H9 (cell line): Measurements from ENCODE around the gene DGCR2. TPM values are rescaled to one million over a fixed set of nuclear protein-coding genes. Genes with fewer than 3 reads are reported as not detected.

ENCODE experiments used
- DNase-seq: peaks from one replicate; pipeline ENCODE4 v3.0.0-alpha.2; 2017
- H2AFZ ChIP-seq: one replicate; pipeline ENCODE4 v1.6.1; 2013; ENCODE audit warnings: mild to moderate bottlenecking, low read length, control low read depth, moderate library complexity
- H2AK5ac ChIP-seq: 2 replicates; pipeline ENCODE4 v1.6.1; 2013; ENCODE audit warnings: low read length, control low read depth, mixed read lengths; ENCODE audit not compliant: insufficient read length
- H2BK120ac ChIP-seq: one replicate; pipeline ENCODE4 v1.6.1; 2013; ENCODE audit warnings: low read depth, mild to moderate bottlenecking, low read length, control low read depth, inconsistent platforms; ENCODE audit not compliant: poor library complexity, severe bottlenecking
- H2BK12ac ChIP-seq: 2 replicates; pipeline ENCODE4 v1.6.1; 2013; ENCODE audit warnings: low read length, control low read depth, mixed read lengths, low read depth; ENCODE audit not compliant: insufficient read length
- H2BK15ac ChIP-seq: 2 replicates; pipeline ENCODE4 v1.6.1; 2013; ENCODE audit warnings: low read depth, low read length, control low read depth
- H2BK20ac ChIP-seq: one replicate; pipeline ENCODE4 v1.6.1; 2013; ENCODE audit warnings: low read depth, mild to moderate bottlenecking, low read length, control low read depth, inconsistent platforms; ENCODE audit not compliant: poor library complexity, severe bottlenecking
- H2BK5ac ChIP-seq: 2 replicates; pipeline ENCODE4 v1.6.1; 2013; ENCODE audit warnings: low read length, control low read depth, mixed read lengths; ENCODE audit not compliant: insufficient read length
- H3K14ac ChIP-seq: 2 replicates; pipeline ENCODE4 v1.6.1; 2013; ENCODE audit warnings: low read length, control low read depth; ENCODE audit not compliant: insufficient read depth
- H3K18ac ChIP-seq: 2 replicates; pipeline ENCODE4 v1.6.1; 2013; ENCODE audit warnings: low read depth, mild to moderate bottlenecking, mixed read lengths, low read length, control low read depth; ENCODE audit not compliant: insufficient read length
- H3K23ac ChIP-seq: 2 replicates; pipeline ENCODE4 v1.6.1; 2013; ENCODE audit warnings: low read length, control low read depth, mixed read lengths, low read depth; ENCODE audit not compliant: insufficient read length
- H3K23me2 ChIP-seq: 2 replicates; pipeline ENCODE4 v1.6.1; 2013; ENCODE audit warnings: low read depth, mild to moderate bottlenecking, mixed read lengths, low read length, control low read depth; ENCODE audit not compliant: insufficient read length, poor library complexity, severe bottlenecking
- H3K27ac ChIP-seq: 2 replicates; pipeline ENCODE4 v1.5.1; 2013; ENCODE audit warnings: low read length, control low read depth, mixed read lengths, low read depth; ENCODE audit not compliant: insufficient read length
- H3K27me3 ChIP-seq: 2 replicates; pipeline ENCODE4 v1.6.1; 2013; ENCODE audit warnings: low read length, control low read depth, inconsistent platforms; ENCODE audit not compliant: insufficient read depth
- H3K4ac ChIP-seq: 2 replicates; pipeline ENCODE4 v1.6.1; 2013; ENCODE audit warnings: low read depth, mild to moderate bottlenecking, control low read depth, inconsistent platforms, low read length, moderate library complexity
- H3K4me1 ChIP-seq: 2 replicates; pipeline ENCODE4 v1.6.1; 2013; ENCODE audit warnings: low read length, control low read depth, inconsistent platforms; ENCODE audit not compliant: insufficient read depth
- H3K4me2 ChIP-seq: 2 replicates; pipeline ENCODE4 v1.6.1; 2013; ENCODE audit warnings: low read length, control low read depth, mixed read lengths; ENCODE audit not compliant: insufficient read length, insufficient read depth
- H3K56ac ChIP-seq: 2 replicates; pipeline ENCODE4 v1.6.1; 2013; ENCODE audit warnings: low read depth, mild to moderate bottlenecking, mixed read lengths, low read length, control low read depth; ENCODE audit not compliant: insufficient read length
- H3K79me1 ChIP-seq: 2 replicates; pipeline ENCODE4 v1.6.1; 2013; ENCODE audit warnings: low read depth, mild to moderate bottlenecking, moderate library complexity, low read length, control low read depth, inconsistent platforms; ENCODE audit not compliant: insufficient read depth, poor library complexity, severe bottlenecking
- H3K79me2 ChIP-seq: 2 replicates; pipeline ENCODE4 v1.6.1; 2013; ENCODE audit warnings: low read length, control low read depth, inconsistent platforms; ENCODE audit not compliant: insufficient read depth
- H3K9ac ChIP-seq: 2 replicates; pipeline ENCODE4 v1.6.1; 2013; ENCODE audit warnings: low read length, control low read depth, mixed read lengths; ENCODE audit not compliant: insufficient read length; ENCODE audit errors: extremely low read depth
- H3K9me3 ChIP-seq: one replicate; pipeline ENCODE4 v1.6.1; 2013; ENCODE audit warnings: low read depth, low read length, inconsistent platforms; ENCODE audit not compliant: control insufficient read depth
- H3T11ph ChIP-seq: one replicate; pipeline ENCODE4 v1.6.1; 2013; ENCODE audit warnings: mild to moderate bottlenecking, low read length, control low read depth, inconsistent platforms
- H4K20me1 ChIP-seq: one replicate; pipeline ENCODE4 v1.6.1; 2013; ENCODE audit not compliant: control insufficient read depth, insufficient read length, insufficient read depth
- H4K5ac ChIP-seq: 2 replicates; pipeline ENCODE4 v1.6.1; 2013; ENCODE audit warnings: low read depth, mild to moderate bottlenecking, mixed read lengths, low read length, control low read depth; ENCODE audit not compliant: insufficient read length
- H4K8ac ChIP-seq: replicated peaks from 2 replicates; pipeline ENCODE4 v1.6.1; 2013; ENCODE audit warnings: low read length, control low read depth, mixed read lengths, low read depth; ENCODE audit not compliant: insufficient read length
- H4K91ac ChIP-seq: 2 replicates; pipeline ENCODE4 v1.6.1; 2013; ENCODE audit warnings: low read depth, mild to moderate bottlenecking, moderate library complexity, mixed read lengths, low read length, control low read depth; ENCODE audit not compliant: insufficient read length
- H3K27ac Mint-ChIP-seq, 3 experiments: 2 replicates in 2 of 3; 3 replicates in 1 of 3; pipeline ENCODE4 v1.8.0; 2020 to 2021; ENCODE audit warnings: mixed read lengths in 3 of 3, mild to moderate bottlenecking in 1 of 3, moderate library complexity in 1 of 3
- H3K27me3 Mint-ChIP-seq: 2 replicates; pipeline ENCODE4 v1.8.0; 2021; ENCODE audit warnings: low read depth, mild to moderate bottlenecking, moderate library complexity, mixed read lengths
- H3K36me3 Mint-ChIP-seq, 3 experiments: 2 replicates in 2 of 3; 3 replicates in 1 of 3; pipeline ENCODE4 v1.8.0; 2020 to 2021; ENCODE audit warnings: low read depth in 3 of 3, mixed read lengths in 3 of 3; ENCODE audit not compliant: insufficient read depth in 1 of 3
- H3K4me1 Mint-ChIP-seq, 2 experiments: 2 replicates each; pipeline ENCODE4 v1.8.0; 2020; ENCODE audit warnings: mixed read lengths in 2 of 2
- H3K4me3 Mint-ChIP-seq, 2 experiments: 2 replicates in 1 of 2; 3 replicates in 1 of 2; pipeline ENCODE4 v1.8.0; 2020 to 2021; ENCODE audit warnings: mild to moderate bottlenecking in 2 of 2, mixed read lengths in 2 of 2, moderate library complexity in 1 of 2
- H3K9me3 Mint-ChIP-seq, 2 experiments: 2 replicates in 1 of 2; 3 replicates in 1 of 2; pipeline ENCODE4 v1.8.0; 2020; ENCODE audit warnings: mild to moderate bottlenecking in 2 of 2, mixed read lengths in 2 of 2, moderate library complexity in 1 of 2
- CTCF ChIP-seq: fragments of 200-600 bp; sonication (generic); conservative IDR thresholded peaks from 3 replicates; pipeline ENCODE4 v1.8.0; 2021; ENCODE audit warnings: antibody characterized with exemption, mild to moderate bottlenecking
- WGBS: extraction: QIAGEN DNeasy Blood & Tissue Kit; methylation state at CpG from one replicate; pipeline ENCODE4 v1.1.7; 2013; ENCODE audit warnings: missing lambda C conversion rate, low lambda C conversion rate, mixed read lengths; ENCODE audit not compliant: insufficient read length; ENCODE audit errors: extremely low coverage; 5-methylcytosine and 5-hydroxymethylcytosine counted together
- total RNA-seq: library from RNA; stranded (reverse); gene quantifications from 2 replicates; pipeline ENCODE4 v1.2.1, GENCODE V29; 2021

Gene DGCR2
- total RNA-seq, 1 experiment from 2014 or later = 47.2 TPM

GRCh38 chr22:19058713-19059451 is 63.3 kb downstream of the DGCR2 start:
- H3K14ac ChIP-seq = no peak overlapping the region; the same call in 1 of the 2 replicates
- no peak overlapping the region for H3K56ac ChIP-seq
- no peak overlapping the region for H2AFZ ChIP-seq
- no peaks in the 10 kb centered on the region for H3K23me2 ChIP-seq
- H2BK12ac ChIP-seq = no peak overlapping the region
- peak overlapping the region in 2 of 3 experiments; percentile 55 to 70; a peak in 2 of 7 replicates for H3K27ac Mint-ChIP-seq
- no peaks in the 10 kb centered on the region for H3K4me1 ChIP-seq
- H3K9me3 ChIP-seq = no peaks in the 10 kb centered on the region
- TF ChIP-seq CTCF = peak; percentile 17; the same call in 1 of the 3 replicates
- no peaks in the 10 kb centered on the region for H3K27me3 Mint-ChIP-seq
- H3K27me3 ChIP-seq = no peaks in the 10 kb centered on the region
- H3K23ac ChIP-seq = no peak overlapping the region
- no peak overlapping the region for H4K8ac ChIP-seq
- H2BK5ac ChIP-seq = no peak overlapping the region
- H3T11ph ChIP-seq = no peak overlapping the region
- peaks cover 30 to 74% (median 70%) of the 10 kb centered on the region in 3 experiments; a peak in 6 of 7 replicates for H3K36me3 Mint-ChIP-seq
- no peaks in the 10 kb centered on the region for H3K79me1 ChIP-seq
- H3K4ac ChIP-seq = no peak overlapping the region
- DNase-seq = no peak
- no peaks in the 10 kb centered on the region for H3K4me1 Mint-ChIP-seq
- no peak overlapping the region for H3K9ac ChIP-seq
- H4K20me1 ChIP-seq = no peaks in the 10 kb centered on the region
- H2AK5ac ChIP-seq = no peak overlapping the region
- H2BK20ac ChIP-seq = no peak overlapping the region
- WGBS = no CpG with 5 or more reads among the region's 16 CpGs
- H4K91ac ChIP-seq = no peak overlapping the region
- no peak overlapping the region for H2BK120ac ChIP-seq
- no peak overlapping the region for H3K4me2 ChIP-seq
- H3K9me3 Mint-ChIP-seq = no peaks in the 10 kb centered on the region
- no peak overlapping the region for H4K5ac ChIP-seq
- no peak overlapping the region for H3K4me3 Mint-ChIP-seq
- no peak overlapping the region for H3K18ac ChIP-seq
- H3K79me2 ChIP-seq = no peaks in the 10 kb centered on the region
- H3K27ac ChIP-seq = no peak overlapping the region
- H2BK15ac ChIP-seq = no peak overlapping the region
